Measurements from ENCODE around the gene HIPK3.

GRCh38 chr11:33375688-33376311 lies 118.6 kb downstream of the HIPK3 start, which contains the start of gene KIAA1549L:
- no peak for TF ChIP-seq CTCF (IDR thresholded peaks at IDR 0.05)
- no peak for TF ChIP-seq EZH2 (IDR thresholded peaks at IDR 0.05)
